Measurements from ENCODE around the gene LARGE1.

Gene LARGE1

DNA sequence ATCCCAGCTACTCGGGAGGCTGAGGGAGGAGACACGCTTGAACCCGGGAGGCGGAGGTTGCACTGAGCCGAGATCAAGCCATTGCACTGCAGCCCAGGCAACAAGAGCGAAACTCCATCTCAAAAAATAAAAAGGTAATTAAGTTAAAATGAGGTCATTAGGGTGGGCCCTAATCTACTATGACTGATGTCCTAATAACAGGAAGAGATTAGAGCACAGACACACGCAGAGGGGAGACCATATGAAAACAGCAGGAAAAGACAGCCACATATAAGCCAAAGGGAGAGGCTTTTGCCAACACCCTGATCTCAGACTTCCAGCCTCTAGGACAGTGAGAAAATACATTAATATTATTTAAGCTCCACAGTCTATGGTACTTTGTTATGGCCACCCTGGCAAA lies 17.3 kb downstream of the LARGE1 start:
- Mint-ChIP-seq H3K4me1 (peaks cover 11% of the 10 kb centered on the region), H3K27ac (no peak overlapping the region), H3K36me3 (ENCODE audit: low read depth) (no peaks in the 10 kb centered on the region), H3K27me3 (ENCODE audit: low read depth) (no peaks in the 10 kb centered on the region), H3K4me3 (no peak overlapping the region), H3K9me3 (no peaks in the 10 kb centered on the region)
- TF ChIP-seq, protein P1, sequence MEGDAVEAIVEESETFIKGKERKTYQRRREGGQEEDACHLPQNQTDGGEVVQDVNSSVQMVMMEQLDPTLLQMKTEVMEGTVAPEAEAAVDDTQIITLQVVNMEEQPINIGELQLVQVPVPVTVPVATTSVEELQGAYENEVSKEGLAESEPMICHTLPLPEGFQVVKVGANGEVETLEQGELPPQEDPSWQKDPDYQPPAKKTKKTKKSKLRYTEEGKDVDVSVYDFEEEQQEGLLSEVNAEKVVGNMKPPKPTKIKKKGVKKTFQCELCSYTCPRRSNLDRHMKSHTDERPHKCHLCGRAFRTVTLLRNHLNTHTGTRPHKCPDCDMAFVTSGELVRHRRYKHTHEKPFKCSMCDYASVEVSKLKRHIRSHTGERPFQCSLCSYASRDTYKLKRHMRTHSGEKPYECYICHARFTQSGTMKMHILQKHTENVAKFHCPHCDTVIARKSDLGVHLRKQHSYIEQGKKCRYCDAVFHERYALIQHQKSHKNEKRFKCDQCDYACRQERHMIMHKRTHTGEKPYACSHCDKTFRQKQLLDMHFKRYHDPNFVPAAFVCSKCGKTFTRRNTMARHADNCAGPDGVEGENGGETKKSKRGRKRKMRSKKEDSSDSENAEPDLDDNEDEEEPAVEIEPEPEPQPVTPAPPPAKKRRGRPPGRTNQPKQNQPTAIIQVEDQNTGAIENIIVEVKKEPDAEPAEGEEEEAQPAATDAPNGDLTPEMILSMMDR (IDR thresholded peaks at IDR 0.05; ENCODE audit: unreplicated experiment in 3 of 3): no peak

DNA sequence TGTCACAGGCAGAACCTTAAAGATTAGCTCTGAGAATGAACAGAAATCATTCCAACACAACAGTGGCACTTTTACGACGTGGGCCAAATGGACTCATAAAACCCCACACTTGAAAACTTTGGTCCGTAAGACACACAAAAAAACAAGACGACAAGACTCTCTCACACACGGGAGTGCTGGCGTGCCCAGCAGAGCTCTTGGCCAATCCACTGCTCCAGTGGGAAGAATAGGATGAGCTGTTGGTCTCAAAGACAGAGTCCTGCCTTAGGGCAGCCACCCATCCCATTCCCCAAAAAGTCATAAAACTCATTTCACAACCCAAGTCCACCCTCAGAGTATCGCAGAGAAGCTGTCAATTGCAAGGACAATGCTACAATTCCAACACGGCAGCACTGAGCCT lies 18.2 kb downstream of the LARGE1 start:
- no peaks in the 10 kb centered on the region for H3K36me3 Mint-ChIP-seq (ENCODE audit: low read depth)
- TF ChIP-seq, protein P1 (IDR thresholded peaks at IDR 0.05; ENCODE audit: unreplicated experiment in 3 of 3): no peak
- no peaks in the 10 kb centered on the region for H3K9me3 Mint-ChIP-seq
- no peaks in the 10 kb centered on the region for H3K27me3 Mint-ChIP-seq (ENCODE audit: low read depth)
- no peak overlapping the region for H3K27ac Mint-ChIP-seq
- H3K4me3 Mint-ChIP-seq: no peak overlapping the region
- peaks cover 19% of the 10 kb centered on the region for H3K4me1 Mint-ChIP-seq

DNA sequence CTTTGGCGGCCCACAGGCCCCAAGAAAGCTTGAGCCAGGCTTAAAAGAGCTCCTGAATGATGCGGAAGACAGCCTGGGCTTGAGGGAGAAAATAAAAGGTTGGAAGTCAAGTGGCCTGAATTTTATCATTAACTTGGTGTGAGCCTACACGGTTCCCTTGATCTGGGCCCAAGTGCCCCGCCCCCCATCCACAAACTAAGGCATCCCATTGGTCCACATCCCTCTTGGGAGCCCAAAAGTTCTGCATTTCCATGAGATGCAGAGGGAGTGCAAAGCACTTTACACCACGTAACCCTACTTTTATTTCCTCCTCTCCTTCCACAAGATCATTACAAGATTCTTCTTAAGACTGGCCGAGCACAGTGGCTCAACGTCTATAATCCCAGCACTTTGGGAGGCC lies 22.2 kb downstream of the LARGE1 start:
- TF ChIP-seq, protein P1 (IDR thresholded peaks at IDR 0.05; ENCODE audit: unreplicated experiment in 3 of 3): no peak
- Mint-ChIP-seq H3K4me1 (peaks cover 28% of the 10 kb centered on the region), H3K4me3 (no peak overlapping the region), H3K27me3 (ENCODE audit: low read depth) (no peaks in the 10 kb centered on the region), H3K27ac (no peak overlapping the region), H3K9me3 (no peaks in the 10 kb centered on the region), H3K36me3 (ENCODE audit: low read depth) (peaks cover 5% of the 10 kb centered on the region)

DNA sequence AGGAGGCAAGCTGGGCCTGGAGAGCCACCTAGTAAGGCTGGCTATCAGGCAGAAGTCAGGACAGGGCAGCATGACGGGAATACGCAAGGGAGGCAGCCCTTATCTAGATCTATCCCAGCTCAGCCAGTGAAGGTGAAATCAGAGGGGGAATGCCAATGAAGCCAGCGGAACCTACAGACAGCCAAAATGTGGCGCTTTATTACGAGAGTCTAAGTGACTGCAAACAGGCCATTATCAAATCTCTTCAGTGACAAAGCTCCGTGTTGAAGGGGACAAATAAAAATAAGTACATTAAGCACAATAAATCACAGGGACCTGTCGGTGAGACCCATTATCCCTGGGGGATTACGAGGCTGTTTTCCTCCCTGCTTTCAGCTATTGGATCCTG lies 22.8 kb downstream of the LARGE1 start:
- H3K27ac Mint-ChIP-seq: peak overlapping the region in 1 of 3 experiments; percentile 52
- TF ChIP-seq, protein P1 (IDR thresholded peaks at IDR 0.05; ENCODE audit: unreplicated experiment in 3 of 3): no peak
- no peaks in the 10 kb centered on the region for H3K9me3 Mint-ChIP-seq
- peaks cover 5% of the 10 kb centered on the region for H3K36me3 Mint-ChIP-seq (ENCODE audit: low read depth)
- H3K4me1 Mint-ChIP-seq: peaks cover 28% of the 10 kb centered on the region
- H3K4me3 Mint-ChIP-seq: no peak overlapping the region
- no peaks in the 10 kb centered on the region for H3K27me3 Mint-ChIP-seq (ENCODE audit: low read depth)

DNA sequence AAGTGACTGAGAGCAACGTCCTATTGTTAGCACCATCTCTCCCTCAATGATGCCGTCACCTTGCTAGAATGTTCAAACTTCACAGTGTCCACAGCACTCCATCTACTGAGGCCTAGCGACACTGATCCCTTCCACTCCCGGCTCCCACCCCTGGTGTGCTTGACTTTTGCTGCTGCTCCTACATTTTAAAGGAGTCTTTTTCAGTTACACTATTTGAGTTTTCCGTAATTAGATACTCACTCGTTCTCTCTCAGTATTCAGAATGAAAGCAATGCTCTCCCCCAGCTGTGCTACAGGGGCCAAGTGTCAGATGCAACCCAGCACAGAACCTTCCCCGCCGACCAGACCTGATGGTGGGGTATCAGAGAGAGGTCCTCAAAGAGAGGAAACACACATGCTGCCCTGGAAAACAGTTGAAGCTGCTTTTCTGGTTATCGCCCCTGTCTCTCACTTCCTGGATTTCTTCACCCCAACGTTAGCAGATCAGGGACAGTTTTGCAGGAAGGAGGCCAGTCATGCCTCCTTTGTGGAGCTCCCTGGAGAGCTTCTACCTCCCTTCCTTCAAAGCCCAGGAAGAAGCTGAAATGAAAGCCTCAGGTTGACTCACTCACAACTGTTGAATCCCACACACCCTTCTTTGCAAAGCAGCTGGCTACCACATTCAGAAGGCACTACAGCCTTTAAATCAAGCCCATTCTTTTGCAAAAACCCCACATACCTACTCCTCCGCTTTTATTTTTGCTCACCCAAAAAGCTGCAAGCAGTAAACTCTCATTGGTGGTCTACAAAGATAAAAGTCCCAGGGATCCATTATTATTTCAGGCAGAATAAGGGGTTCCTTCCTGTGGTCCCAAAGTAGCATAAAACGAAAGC lies 23.5 kb downstream of the LARGE1 start:
- Mint-ChIP-seq H3K9me3 (no peaks in the 10 kb centered on the region), H3K27me3 (ENCODE audit: low read depth) (no peaks in the 10 kb centered on the region), H3K27ac (peak overlapping the region in 1 of 3 experiments; percentile 52), H3K4me1 (peaks cover 28% of the 10 kb centered on the region), H3K36me3 (ENCODE audit: low read depth) (peaks cover 5% of the 10 kb centered on the region), H3K4me3 (no peak overlapping the region)
- TF ChIP-seq, protein P1 (IDR thresholded peaks at IDR 0.05; ENCODE audit: unreplicated experiment in 3 of 3): no peak

DNA sequence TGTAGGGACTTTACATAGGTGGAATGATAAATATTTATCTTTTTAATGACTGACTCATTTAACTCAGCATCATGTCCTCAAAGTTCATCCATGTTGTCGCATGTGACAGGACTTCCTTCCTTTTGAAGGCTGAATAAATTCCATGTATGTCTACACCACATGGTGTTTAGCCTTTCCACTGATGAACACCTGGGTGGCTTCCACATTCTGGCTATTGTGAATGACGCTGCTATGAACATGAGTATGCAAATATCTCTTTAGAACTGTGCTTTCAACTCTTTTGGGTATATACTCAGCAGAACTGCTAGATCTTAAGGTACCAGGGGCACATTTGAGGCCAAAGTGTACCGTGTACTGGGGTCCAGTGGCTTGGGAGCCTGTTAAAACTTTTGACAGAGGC lies 24.1 kb downstream of the LARGE1 start:
- Mint-ChIP-seq H3K36me3 (ENCODE audit: low read depth) (peaks cover 5% of the 10 kb centered on the region), H3K4me1 (peaks cover 28% of the 10 kb centered on the region), H3K9me3 (no peaks in the 10 kb centered on the region), H3K4me3 (no peak overlapping the region), H3K27me3 (ENCODE audit: low read depth) (no peaks in the 10 kb centered on the region), H3K27ac (no peak overlapping the region)
- TF ChIP-seq, protein P1 (IDR thresholded peaks at IDR 0.05; ENCODE audit: unreplicated experiment in 3 of 3): no peak

Data from nephron (organoid).